ENCODE data around the gene CAV1.
A peak's percentile ranks its signal among the peaks of the same experiment; 100 is the strongest.

Gene CAV1

DNA sequence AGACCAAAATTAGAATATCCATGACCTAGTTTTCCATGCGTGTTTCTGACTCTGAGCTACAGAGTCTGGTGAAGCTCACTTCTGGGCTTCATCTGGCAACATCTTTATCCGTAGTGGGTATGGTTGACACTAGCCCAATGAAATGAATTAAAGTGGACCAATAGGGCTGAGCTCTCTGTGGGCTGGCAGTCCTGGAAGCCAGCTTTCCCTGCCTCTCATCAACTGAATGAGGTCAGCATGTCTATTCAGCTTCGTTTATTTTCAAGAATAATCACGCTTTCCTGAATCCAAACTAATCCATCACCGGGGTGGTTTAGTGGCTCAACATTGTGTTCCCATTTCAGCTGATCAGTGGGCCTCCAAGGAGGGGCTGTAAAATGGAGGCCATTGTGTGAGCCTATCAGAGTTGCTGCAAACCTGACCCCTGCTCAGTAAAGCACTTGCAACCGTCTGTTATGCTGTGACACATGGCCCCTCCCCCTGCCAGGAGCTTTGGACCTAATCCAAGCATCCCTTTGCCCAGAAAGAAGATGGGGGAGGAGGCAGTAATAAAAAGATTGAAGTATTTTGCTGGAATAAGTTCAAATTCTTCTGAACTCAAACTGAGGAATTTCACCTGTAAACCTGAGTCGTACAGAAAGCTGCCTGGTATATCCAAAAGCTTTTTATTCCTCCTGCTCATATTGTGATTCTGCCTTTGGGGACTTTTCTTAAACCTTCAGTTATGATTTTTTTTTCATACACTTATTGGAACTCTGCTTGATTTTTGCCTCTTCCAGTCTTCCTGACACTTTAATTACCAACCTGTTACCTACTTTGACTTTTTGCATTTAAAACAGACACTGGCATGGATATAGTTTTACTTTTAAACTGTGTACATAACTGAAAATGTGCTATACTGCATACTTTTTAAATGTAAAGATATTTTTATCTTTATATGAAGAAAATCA lies 35.5 kb downstream of the CAV1 start:
- peak in 1 of 2 experiments; percentile 33 for DNase-seq

GRCh38 chr7:116561697-116562483 lies 37.1 kb downstream of the CAV1 start:
- no peak for DNase-seq

DNA sequence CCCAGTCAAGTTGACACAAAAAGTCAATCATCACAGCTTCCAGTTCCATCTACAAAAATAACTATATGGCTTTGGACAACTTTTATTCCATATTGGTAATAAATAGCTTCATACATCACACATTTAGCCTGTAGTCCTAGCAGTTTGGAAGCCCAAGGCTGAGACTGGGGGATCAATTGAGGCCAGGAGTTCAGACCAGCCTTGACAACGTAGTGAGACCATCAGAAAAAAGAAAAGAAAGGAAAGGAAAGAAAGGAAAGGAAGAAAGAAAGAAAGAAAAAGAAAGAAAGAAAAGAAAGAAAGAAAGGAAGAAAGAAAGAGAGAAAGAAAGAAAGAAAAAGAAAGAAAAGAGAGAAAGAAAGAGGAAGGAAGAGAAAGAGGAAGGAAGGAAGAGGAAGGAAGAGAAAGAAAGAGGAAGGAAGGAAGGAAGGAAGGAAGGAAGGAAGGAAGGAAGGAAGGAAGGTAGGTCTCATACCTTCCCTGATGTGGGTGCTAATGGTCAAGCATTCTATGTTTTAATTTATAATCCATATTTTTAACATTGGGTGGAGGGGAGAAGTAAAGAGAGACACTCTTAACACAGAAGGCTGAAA lies 37.8 kb downstream of the CAV1 start:
- no peak for DNase-seq

DNA sequence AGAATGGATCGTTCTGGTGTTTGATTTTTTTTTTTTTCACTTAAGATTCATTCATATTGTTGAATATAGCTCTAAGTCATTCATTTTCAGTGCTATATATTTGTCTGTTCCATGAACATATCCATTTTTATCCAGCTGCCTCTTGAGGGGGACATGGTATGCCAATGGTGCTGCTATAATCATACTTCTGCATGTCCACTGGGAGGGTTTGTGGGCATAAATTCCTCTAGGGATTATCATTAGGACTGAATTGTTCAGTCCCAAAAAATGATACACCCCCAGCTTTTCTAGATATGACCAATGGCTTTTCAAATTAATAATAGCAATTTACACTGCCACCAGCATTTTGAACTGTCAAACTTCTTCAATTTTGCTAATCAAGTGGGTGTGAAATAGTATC lies 41.1 kb downstream of the CAV1 start:
- no peak for DNase-seq

- no peak for DNase-seq
Observed at GRCh38 chr7:116566666-116567065, 41.8 kb downstream of the CAV1 start.

GRCh38 chr7:116569737-116570136 lies 44.9 kb downstream of the CAV1 start:
- DNase-seq, result no peak

DNA sequence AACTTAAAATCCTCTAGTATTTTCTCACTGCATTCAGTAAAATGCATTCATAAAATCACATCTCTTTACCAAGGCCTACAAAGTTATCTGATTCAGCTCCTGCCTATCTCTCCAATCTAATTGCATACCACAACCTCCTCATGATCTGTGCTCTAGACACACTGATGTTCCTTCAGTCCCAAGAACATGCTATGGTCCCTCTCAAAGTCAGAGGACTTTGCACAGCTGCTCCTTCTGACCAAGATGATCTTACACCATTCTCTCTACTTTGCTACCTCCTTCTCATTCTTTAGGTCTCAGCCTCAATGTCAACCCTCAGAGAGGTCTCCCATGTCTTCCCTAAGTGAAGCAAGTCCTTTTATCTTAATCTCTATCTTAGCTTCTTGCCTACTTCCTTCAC lies 45.5 kb downstream of the CAV1 start:
- no peak for DNase-seq

DNA sequence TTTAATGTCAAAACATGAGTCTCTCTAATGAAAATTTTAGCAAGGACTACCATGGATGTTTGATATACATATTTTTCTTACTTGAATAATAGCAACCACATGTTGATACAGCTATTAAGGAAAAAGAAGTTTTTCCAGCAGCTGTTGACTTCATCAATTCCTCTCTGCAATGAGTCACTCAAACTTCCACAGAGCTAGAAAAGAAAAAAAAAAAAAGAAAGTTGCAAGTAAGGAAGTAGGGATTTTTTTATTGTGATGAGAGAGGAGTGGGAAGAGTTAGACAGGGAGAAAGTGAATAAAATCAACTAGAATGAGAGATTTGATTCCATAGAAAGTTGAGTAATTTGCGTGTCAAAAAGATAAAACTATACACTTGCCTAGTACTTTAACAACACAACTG lies 46.2 kb downstream of the CAV1 start:
- no peak for DNase-seq

DNA sequence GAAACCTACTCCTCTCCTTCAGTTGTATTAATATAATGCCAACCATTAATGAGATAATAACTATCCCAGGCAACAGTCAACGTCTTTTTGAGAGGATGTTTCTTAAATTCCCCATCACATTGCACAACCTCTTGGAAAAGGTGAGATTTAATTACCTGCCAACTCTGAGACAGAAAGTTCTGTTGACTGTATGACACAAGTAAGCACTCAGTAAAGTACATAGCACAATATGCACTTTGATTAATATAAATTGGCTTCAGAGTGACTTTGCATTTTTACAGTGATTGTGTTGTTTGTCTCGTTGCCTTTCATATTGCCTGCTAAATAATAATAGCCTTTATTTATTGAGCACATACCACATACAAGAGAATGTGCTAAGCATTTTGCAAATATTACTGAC lies 46.7 kb downstream of the CAV1 start:
- no peak for DNase-seq

- no peak for DNase-seq
Observed at GRCh38 chr7:116572036-116572435, 47.2 kb downstream of the CAV1 start.

DNA sequence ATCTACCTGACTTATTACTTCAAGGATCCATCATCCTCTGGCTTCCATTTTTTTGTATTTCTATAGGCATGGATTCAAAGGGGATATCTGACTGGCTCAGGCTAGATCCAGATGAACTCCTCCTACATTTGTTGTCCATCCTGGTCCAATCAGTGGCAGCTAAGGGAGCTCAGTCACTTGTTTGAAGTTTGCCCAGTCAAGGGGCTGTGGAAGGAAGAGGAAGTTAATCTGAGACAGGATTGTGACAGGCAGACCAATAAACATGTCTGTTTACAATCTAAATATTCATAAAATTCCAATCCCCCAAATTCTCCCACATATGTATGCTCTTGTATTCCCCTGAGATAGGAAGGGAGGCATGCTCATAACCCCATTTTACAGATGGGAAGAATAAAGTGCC lies 48.7 kb downstream of the CAV1 start:
- no peak for DNase-seq

DNA sequence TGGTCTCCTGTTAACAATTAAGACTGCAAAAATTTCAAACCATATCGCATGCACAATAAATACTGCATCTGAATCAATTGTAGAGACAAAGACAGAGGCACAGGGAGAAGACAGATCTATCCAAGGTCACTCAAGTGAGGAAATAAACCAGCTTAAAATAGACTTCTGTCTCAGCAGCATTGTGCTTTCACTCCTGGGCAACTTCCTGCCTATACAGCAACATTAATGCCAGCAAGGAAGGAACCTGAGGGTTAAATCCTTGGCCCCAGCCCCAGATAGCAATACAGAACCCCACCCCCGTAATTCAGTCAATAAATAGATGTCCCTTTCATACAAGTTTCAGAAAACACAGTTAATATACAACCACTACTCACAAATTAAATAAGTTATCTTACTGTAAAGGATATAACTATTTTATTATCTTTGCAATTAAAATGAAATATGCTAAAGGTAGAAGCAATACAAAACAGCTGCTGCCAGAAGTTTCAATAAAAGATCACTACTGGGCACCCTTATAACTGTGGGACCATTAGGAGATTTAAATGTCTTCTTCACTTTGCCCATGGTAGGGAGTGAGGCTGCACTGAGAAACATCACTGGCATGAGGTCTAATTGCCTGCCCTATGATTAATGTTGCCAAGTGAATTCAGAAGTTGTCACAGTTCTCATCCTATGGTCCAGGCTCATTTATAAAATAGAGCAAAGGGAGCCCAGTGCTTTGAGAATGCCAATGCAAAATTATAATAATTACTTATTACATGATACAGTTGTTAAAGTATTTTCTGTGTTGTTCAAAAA lies 49.4 kb downstream of the CAV1 start:
- DNase-seq, result no peak

- no peak for DNase-seq
Observed at GRCh38 chr7:116575853-116576252, 51.0 kb downstream of the CAV1 start.

DNA sequence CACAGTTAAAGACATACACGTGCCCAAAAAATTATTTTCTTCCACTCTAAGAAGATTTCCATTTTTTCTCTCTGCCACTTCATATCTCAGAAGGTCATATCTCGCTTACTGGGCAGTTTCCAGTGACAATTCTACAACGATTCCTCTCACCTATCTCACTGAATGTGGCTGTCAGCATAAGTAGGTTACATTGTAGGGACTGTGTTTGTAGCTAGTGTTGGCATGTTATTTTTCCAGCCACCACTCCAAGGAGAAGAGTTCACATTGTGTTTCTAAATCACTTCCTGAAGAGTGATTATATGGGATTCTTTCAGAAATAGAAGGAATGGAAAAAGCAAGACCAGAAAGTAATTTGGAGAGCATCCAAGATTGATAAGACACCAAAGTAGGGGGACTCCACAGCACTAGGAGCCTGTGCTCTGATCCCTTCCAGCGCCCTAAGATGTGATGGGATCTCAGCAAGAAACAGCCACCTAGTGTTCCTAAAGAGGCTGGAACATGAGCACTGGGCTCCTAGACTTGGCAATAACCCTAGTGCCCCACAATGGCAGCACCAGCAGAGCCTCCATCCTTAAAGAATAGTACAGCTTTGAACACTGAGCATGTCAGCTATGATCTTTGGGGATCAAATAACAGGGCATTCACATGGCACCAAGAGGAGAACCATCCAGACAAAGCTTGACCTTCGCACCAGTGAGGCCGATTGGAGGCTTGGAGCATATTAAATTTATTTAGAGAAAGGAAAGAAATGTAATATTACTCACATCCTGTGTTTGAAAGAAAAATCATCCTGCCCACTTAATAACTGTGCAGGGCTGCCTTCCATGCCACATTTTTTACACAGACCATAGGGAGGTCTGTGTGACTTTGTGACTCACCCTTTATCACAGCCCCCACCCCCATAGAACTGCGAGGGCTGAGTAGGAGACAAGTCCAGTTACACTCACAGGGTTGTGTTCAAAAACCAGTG lies 51.8 kb downstream of the CAV1 start:
- no peak for DNase-seq

- no peak for DNase-seq
Observed at GRCh38 chr7:116577320-116577871, 52.6 kb downstream of the CAV1 start.

- DNase-seq, result no peak
Observed at GRCh38 chr7:116578526-116578925, 53.7 kb downstream of the CAV1 start.

DNA sequence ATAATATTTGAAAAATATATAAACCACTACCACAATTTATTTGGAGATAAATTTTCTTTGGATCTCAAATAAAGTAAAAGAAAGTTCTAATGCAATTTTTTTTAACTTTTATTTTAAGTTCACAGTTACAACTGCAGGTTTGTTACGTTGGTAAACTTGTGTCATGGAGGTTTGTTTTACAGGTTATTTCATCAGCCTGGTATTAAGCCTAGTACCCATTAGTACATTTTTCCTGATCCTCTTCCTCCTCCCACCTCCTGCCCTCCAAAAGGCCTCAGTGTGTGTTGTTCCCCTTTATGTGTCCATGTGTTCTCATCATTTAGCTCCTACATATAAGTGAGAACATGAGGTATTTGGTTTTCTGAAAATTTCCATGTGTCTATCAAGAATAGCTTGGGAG lies 54.5 kb downstream of the CAV1 start:
- DNase-seq, result no peak

DNA sequence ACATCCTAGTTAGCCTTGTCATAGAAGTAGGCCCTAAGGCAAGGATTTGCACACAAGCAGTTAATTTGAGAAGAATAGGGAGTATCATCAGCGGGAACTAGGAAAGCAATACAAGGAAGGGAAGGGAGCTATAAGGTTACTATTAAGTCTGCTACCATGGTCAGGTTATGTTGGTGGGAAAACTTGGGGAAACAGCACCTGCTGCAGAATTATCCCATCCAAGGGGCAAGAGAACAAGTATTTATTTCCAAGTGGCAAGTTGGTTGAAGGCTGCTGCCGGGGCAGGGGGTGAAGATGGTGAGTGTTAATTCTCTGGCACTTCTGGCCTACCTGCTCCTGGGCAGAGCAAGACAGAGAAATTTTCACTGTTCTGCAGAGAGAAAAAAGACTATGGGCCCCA lies 55.0 kb downstream of the CAV1 start:
- DNase-seq, result no peak

DNA sequence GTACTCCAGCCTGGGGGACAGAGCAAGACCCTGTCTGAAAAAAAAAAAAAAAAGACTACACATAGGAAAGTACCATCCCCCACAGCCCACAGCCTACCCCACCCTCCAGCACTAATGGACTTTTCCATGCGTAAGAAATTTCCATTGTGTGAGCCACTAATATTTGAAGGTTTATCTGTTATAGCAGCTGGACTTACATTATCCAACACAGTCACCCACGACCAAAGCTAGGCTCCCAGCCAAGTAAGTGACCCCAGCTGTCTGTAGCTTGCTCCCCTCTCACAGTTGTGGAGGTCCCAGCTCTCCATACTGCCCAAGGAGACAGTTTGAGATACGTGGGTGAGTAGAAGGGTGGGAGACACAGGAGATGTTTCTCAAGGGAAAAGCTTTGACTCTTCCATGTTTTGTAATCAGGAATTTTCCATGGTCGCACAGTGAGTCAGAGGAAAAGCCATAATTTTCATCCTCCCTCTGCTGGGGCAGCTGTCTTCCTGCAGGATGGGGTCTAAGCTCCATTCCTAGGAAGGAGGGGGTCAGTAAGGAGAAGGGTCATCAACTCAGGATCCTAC lies 57.4 kb downstream of the CAV1 start:
- DNase-seq, result no peak

DNA sequence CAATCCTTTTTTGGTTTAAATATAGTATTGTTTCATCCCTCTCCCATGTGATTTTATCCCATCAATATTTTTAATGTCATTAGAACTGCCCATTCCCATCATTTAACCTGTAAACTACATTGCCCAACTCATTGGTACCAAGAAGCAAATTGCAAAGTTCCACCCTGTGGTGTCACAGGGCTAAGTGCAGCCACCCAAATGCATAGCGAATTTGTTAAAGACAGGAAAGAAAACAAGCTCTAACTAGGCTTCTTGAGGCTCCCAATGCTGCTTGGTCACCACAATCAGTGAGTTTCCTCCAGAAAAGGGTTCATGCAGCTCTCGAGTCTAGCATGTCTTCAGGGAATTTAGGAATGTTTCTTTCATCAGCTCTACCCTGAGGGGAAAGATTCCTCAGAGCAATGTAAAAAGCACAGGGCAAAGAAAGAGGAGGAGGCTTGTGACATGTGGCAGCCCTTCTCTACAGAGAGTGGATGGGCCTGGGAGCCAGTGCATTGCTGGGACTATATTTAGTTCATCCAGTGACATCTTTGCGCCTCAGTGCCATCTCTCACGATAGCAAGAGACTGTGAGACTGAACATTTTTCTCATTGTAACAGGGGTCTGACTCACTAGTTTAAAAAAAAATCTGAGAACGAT lies 58.1 kb downstream of the CAV1 start:
- no peak for DNase-seq

All from NCI-H2081 (cell line).